Cardiac septum (tissue), 1 donor: Measurements from ENCODE around the gene TACC2. TPM values are rescaled to one million over a fixed set of nuclear protein-coding genes. Genes with fewer than 3 reads are reported as not detected.

Source experiments
- DNase-seq: peaks from one replicate; pipeline ENCODE4 v3.0.0-alpha.2; 2020; ENCODE audit warnings: low spot score
- intact Hi-C: fragments of 100-400 bp; cut with DNase I; formaldehyde crosslinking; loops from one replicate; pipeline ENCODE4 v1.14.0; 2022
- total RNA-seq: library from RNA; stranded (reverse); fragmentation: NEBNext Ultra II Directional; extraction: Animal tissue kit (Norgen Biotek cat#: 25700); gene quantifications from one replicate; pipeline ENCODE4 v1.2.1, GENCODE V29; 2021
- donor health status: DM: no; HTN: no; CAD: no.

TACC2 gene
- total RNA-seq, 1 donor from 2014 or later, result 282 TPM

DNA sequence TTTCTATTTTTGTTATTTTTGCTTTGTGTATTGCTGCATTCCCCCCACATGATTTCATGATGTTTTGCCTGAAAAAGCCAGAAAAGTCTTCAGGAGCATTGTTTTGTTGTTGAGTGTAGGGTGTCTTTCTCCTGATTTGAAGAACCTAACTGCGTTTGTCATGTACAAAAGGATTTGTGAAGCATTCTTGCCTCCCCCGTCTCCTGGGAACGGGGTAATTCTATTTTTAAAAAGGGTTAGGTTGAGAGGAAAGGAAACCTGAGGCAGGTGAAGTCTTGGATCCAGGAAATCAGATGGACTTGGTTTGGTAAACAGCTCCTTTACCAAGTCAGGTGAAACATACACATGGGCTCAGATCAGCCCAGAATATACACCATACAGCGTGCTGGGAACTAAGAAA lies 256.2 kb downstream of the TACC2 start:
- DNase-seq, result peak; percentile 6
- intact Hi-C loops, result no loop called here

DNA sequence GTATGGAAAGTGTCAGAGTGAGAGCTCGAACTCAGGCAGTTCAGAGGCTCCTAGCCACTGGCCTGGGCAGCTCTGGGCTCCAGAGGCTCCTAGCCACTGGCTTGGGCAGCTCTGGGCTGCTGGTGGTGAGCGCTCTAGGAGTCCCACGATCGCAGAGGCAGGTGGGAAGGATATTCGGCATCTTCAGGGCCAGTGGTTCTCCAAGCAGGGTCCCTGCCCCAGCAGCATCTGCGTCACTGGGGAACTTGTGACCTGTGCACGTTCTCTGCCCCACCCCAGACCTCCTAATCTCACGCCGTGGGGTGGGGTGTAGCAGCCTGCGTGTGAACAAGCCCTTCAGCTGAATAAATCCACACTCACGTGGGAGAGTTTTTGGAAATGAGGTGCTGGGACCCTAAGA lies 256.9 kb downstream of the TACC2 start:
- intact Hi-C loops, result no loop called here
- DNase-seq, result peak; percentile 39

DNA sequence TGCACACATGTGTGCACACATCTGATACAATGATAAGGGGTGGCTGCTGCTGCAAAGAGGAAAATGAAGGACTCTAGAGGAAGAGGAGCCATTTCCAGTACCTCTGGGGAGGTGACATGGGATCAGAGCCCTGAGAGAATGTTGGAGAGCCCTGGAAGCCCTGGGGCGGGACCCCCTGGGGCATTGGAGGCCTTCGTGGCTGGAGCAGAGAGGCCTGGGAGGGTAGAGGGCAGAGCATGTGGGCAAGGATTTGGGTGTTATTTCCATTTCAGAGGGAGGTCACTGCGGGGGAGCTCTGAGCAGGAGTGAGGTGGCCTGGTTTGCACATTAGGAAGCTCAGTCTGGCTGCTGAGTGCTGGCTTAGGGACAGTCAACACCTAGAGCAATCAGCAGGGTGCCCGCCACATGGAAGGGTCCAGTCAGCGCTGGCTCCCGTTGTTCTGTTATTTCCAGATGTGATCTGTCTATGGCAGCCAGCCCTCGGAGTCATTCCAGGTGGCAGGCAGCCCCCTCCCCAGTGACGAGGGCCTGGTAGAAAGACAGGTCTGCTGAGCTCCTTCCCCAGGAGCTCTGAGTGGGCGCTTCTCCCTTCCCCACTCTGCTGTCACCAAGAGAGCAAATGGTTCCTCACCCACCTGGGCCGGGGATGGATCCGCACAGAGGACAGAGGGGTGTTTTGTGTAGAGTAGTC lies 258.0 kb downstream of the TACC2 start:
- intact Hi-C loops, result no loop called here
- peak; percentile 72 for DNase-seq

DNA sequence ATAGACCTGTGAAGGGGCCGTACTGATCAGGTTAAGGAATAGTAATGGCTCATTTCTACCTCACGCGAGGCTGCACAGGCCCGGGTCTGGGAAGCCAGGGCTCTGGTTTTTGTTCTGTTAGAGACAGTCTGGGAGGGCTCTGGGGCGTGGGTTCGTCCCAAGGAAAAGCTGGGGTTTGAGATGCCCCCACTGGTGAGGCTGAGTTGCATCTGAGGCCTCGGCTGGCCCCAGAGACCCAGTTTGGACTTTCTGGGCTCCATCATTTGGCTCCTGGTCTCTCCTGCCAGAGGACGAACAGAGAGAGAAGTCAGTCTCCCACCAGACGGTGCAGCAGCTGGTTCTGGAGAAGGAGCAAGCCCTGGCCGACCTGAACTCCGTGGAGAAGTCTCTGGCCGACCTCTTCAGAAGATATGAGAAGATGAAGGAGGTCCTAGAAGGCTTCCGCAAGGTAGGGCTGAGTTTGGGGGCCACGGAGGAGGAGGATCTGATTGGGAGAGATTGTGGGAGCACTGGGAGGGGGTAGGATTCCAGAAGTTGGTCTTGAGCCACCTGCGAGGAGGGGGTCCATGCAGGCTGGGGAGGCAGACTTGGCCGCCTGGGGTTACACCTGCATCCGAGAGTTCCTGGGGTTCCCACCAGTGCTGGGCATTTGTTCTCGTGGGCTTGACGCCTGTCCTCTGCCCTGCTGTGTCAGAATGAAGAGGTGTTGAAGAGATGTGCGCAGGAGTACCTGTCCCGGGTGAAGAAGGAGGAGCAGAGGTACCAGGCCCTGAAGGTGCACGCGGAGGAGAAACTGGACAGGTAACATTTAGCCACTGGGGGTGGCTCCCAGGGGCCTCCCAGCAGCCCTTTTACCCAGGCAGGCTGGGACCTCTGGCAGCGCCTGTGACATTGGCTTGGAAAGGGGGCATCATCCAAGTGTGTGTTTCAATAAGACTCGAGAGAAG lies 259.7 kb downstream of the TACC2 start:
- intact Hi-C loops, result no loop called here
- peak; percentile 66 for DNase-seq

DNA sequence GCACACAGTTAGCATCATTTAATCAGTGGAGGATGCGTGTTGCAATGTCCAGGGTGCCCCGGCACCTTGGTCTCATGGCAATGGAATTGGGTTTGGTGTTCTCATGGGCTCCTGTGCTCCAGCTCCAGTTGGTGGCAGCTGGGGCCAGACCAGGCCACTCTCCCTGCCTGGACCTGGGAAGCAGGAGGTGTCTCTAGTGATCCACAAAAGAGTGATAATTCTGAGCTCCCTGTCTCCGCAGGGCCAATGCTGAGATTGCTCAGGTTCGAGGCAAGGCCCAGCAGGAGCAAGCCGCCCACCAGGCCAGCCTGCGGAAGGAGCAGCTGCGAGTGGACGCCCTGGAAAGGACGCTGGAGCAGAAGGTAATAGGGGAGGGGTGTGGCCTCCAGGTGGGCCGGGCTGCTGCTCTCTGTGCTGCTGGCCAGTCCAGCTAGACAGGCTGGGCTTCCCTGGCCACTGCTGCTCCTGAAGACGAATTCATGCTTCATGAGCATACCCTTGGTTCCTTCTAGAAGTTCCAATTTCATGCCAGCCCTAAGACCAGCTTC lies 260.4 kb downstream of the TACC2 start:
- intact Hi-C loops, result no loop called here
- peak; percentile 70 for DNase-seq

DNA sequence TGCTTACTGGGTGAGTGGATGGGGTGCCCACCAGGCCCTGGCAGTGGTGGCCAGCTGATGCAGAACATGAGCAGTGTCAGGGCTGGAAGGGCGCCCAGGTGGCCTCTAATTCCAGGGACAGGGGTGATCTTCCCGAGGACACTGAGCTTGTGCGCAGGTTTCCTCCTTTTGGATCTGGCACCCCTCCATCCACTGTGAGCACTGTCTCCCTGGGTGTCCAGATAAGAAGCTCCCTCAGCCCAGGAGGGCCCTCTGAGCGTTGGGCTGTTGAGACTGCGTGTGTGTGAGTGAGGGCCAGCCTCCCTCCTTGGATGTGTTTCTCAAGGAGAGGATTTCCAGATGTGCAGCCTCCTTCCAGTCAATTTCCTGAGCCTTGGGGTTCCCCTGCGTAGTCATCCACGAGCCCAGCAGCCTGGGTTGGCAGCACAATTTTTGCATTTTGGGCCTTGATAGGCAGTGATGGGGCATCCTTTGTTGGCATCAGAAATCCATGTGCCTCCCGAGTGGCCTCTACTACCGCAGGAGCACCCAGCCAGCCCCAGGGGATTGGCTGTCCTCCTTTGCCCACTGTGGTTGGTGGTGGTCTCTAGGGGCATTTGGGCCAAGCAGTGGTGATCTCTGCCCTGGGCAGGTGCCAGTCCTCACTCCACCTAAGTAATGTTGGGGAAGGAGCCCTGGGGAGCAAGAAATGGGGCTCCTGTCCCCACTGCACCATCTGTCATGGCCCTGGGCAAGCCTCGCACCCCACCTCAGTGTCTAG lies 261.2 kb downstream of the TACC2 start:
- peak; percentile 77 for DNase-seq
- intact Hi-C loops, result no loop called here

DNA sequence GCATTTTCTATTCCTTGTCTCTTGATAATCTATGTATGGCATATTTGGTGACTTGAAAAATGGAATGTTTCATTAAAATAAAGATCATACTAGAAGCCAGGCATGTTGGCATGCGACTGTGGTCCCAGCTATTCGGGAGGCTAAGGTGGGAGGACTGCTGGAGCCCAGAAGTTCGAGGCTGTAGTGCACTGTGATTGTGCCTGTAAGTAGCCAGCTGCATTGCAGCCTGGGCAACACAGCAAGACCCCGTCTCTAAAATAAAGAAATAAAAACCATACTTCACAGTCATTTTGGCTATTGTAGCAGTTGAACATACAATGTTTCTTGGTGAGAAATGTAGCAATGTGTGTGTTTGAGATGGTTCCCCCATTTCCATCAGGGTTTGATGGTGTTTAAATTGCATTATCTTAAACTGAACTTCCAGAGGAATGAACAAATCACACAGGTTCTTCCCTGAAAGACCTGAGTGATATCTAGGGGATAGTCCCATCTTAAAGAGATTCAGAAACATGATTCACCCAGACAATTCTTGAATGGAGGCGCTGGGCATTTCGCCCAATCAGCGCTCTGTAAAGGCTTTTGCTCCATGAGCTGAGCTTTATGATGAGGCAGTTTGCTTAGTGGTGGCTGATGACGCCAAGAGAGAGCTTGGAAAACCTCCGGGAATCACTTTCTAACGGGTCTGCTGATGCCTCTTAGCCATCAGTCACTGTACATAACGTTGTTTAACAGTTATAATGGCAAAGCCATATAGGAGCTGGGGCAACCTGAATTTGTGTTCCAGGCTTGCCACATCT lies 262.7 kb downstream of the TACC2 start:
- DNase-seq, result peak; percentile 54
- intact Hi-C loops, result no loop called here

DNA sequence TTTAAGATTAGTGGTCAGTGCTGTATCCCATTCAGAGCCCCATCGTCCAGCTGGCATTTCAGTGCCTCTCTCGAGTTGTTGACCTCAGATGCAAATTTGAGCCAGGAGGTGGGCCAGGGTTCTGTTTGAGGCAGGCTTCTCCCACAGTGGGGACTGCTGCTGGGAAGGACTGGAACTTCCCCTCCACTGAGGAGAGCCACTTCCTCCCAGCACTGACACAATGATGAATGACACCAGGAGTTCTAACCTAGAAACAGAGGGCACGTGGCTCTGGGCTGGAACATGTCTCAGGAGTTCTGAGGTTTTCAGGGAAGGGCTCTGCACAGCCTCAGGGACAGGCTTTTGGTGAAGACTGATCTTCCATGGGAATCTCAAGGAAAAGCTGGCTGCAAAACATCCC lies 263.8 kb downstream of the TACC2 start:
- intact Hi-C loops, result no loop called here
- no peak for DNase-seq

DNA sequence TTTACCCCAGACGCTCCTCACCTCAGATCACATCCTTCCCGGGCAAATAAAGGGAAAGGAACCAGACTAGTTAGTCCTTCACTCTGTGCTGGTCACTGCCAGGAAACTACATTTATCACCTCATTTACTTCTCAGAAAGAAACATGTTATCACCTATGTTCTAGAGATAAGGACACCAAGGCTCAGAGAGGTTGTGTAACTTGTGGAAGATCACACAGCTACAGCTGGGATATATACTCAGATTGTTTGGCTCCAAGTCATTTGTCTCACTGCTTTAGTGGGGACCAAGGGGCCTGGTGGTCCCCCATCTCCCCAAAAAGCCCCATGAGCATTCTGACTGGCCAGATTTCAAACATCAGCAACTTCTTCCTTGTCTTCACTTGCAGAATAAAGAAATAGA lies 264.6 kb downstream of the TACC2 start:
- intact Hi-C loops, result no loop called here
- DNase-seq, result no peak

DNA sequence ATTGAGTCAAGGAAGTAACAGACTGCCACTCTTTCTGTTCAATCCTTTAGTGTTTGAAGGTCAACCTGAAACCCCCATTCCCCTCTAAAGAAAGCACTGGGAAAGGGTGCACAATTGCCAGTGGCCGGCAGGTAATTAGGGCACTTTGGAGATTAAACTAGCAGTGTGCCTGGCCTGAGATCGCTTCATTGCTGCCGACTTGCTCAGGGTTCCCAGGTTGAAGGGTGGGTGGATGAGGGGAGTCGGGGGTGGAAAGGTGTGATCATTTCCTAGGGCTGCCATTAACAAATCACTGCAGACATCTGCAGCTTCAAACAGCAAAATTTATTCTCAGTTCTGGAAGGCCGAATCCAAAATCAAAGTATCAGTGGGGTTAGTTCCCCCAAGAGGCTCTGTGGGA lies 265.9 kb downstream of the TACC2 start:
- intact Hi-C loops, result no loop called here
- DNase-seq, result peak; percentile 63

DNA sequence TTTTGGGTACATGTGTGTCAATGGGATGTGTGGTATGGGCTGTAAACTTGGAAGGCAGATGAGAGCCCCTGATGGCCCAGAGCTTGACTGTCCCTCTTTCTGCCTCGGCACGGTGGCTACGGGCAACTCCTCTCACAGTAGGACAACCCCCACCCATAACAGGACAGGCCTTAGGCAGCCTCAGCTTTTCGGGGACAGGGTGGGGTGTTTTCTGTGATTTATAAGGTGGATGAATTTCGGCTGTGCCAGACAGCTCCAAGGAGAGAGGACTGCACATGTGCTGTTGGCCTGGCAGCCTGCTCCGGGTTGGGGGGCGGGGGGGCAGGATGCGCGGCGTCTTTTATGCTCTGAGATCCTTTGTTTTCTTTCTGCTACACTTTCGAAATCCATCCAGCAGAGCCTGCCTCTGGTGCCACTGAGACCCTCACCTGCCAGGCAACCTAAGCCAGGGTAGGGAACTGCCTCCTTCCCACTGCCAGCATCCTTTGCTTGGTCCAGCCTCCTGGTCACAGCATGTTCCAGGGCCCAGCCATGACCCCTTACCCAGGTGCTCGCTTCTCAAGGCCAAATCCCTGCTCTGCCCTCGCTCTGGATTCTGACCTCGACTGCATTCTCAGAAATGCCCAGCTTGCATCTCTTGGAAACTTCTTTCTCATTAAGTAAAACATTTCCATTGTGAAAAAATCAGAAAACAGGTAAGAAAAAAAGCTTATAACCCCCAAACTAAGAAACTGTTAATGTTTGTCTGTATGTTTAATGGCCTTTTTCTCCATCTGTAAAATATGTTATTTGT lies 266.7 kb downstream of the TACC2 start:
- peak; percentile 58 for DNase-seq
- intact Hi-C loops, result no loop called here

DNA sequence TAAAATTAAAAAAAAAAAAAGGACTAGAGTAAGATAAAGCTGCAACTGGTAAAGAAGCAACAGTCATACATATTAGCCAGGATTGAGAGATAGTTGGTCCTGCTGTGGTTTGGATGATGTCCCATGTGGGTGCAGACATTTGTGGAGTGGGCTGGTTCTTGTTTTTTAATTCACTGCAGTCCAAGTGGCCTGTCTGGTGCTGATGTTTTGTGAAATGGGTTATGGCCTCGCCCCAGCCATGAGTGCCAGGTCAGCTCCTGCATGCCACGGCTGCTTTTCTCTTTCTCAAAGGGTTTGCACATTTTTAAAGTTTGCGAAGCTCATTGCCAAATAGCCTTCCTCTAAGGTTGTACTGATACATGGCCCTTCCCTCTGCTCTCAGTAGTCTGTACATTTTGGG lies 268.1 kb downstream of the TACC2 start:
- intact Hi-C loops, result no loop called here
- DNase-seq, result no peak

DNA sequence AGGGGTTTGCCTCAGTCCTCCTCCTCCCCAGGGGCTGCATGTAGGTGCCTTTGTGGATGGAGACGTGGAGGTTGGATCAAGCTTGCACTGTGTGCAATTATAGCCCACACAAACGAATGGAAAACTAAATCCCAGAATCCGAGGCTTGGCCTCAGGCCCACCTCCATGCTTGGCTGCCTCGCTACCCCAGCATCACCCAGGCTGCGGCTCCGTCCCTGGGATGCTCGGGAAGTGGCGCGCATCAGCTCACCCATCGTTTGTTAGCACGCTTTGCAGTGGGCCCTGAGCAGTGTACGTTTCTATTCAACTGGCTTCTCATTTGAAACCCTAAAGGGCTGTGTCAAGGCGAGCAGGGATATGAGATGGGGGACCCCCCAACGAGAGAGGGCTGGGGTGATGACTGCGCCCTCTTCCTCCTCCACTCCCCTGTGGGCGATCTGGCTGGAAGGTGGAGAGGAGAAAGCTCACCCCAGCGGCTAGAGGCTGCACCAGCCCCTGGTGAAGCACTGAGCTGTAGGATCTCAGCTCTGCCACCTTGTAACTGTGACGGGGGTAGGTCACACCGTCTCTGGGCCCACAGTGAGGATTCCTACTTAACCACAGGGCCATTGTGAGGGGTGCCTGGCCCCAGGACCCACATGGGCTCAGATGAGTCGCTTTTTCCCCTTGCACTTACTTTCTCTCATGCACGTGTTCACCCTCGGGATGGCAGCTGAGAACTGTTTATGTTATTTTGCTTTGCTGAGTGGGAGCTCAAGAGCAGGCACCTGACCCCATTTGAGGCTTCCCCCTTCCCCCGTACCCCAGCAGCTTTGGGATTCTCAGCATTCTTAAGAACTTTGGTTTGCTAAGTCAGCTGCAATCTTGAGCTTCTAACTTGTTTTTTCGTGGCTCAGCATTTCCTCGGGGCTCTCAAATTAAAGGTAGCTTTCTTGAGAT lies 269.4 kb downstream of the TACC2 start:
- intact Hi-C loops, result no loop called here
- peak; percentile 70 for DNase-seq

DNA sequence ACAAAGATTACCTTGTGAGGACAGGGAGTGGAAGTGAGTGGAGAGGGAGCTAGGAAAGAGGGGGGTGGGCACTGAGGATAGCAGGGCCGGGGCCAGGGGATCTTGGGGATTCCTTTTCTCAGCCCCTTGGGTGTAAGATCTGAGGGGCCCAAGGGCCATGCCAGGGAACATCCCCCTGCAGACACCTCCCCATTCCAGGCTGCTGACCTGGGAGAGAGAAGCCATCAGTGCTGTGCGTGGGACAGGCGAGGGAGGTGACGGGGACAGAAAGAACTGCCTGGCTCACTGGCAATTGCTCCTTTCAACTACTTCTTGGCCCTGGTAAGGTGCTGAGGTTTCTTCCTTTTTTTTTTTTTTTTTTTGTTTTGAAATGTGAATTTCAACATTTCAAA lies 270.1 kb downstream of the TACC2 start:
- DNase-seq, result peak; percentile 51
- intact Hi-C loops, result no loop called here

DNA sequence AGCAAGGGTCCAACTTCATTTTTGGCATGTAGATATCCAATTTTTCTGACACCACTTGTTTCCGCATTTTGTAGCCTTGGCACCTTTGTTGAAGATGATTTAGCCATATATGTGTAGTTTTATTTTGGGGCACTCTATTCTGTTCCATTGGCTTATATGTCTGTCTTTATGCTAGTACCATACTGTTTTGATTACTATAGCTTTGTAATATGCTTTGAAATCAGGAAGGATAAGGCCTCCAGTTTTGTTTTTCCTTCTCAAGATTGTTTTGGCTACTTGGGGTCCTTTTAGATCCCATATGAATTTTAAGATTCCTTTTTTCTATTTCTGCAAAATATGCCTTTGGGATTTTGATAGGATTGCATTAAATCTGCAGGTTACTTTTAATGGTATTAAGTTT lies 272.6 kb downstream of the TACC2 start:
- DNase-seq, result no peak
- intact Hi-C loops, result loop anchor here (10.0 kb wide), 1 partner anchor 207 kb away; no protein-coding TSS in a partner anchor

DNA sequence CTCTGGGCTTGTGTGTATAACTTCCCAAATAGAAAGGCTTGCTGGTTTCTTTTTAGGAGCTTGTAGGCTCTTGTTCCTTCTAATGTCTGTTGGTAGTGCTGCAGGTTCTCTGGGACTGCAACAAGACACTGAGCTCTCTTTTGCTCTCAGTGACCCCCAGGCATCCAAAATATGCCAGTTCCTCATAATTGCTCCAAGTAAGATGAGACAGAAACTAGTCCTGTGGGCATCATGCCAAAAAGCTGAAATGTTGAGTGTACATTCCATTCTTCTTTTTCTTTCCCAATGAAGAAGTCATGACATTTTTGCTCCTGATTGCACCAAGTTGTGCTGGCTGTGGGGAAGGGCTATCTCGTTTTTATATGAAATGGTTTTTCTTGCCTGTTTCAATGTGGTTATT lies 275.0 kb downstream of the TACC2 start:
- DNase-seq, result no peak
- intact Hi-C loops, result loop anchor here (10.0 kb wide), 1 partner anchor 209 kb away; no protein-coding TSS in a partner anchor

DNA sequence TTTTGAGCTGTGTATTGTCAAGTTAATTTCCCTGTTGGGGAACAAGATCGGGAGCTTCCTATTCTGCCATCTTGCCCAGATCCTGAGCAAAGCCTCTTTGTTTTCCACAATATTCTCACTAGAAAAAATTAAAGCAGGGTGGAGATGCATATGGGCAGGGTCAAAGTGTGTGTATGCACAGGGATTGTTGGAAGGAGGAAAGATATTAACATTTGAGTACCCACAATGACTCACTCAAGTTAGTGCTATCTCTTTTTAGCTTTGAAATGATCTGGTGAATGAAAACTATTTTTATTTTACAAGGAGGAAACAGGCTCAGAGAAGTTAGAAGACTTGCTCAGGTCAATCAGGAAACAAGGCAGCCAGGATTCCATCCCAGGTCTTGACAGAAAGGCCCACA lies 275.5 kb downstream of the TACC2 start:
- intact Hi-C loops, result loop anchor here (10.0 kb wide), 1 partner anchor 210 kb away; no protein-coding TSS in a partner anchor
- no peak for DNase-seq
